Activated effector memory CD4-positive, alpha-beta T cell treated with anti-CD3 and anti-CD28 coated beads, Interleukin-2, amount 50 U/mL, for 16 hours (primary cell): Measurements from ENCODE around the gene VMP1.
"Not testable (repeated sequence)": the region's sequence is repeated elsewhere in the genome, so short reads cannot be mapped to it uniquely, and the experiment has no call there.

Experiments
- DNase-seq: peaks from one replicate; pipeline ENCODE4 v3.0.0-alpha.2; 2020

VMP1 gene

GRCh38 chr17:59756236-59756818 is 48.9 kb downstream of the VMP1 start:
- no peak for DNase-seq

- DNase-seq: no peak
Observed at GRCh38 chr17:59757043-59757442, 49.6 kb downstream of the VMP1 start.

GRCh38 chr17:59757470-59757869 is 50.0 kb downstream of the VMP1 start:
- DNase-seq: no peak

- no peak for DNase-seq
Observed at GRCh38 chr17:59757881-59758385, 50.5 kb downstream of the VMP1 start.

GRCh38 chr17:59758998-59759651 is 51.7 kb downstream of the VMP1 start:
- DNase-seq: not testable (repeated sequence)

- no peak for DNase-seq
Observed at GRCh38 chr17:59760160-59760559, 52.7 kb downstream of the VMP1 start.

GRCh38 chr17:59761385-59762048 is 54.1 kb downstream of the VMP1 start:
- DNase-seq: no peak

GRCh38 chr17:59762049-59762823 is 54.8 kb downstream of the VMP1 start:
- no peak for DNase-seq

GRCh38 chr17:59762824-59763374 is 55.4 kb downstream of the VMP1 start:
- no peak for DNase-seq

- no peak for DNase-seq
Observed at GRCh38 chr17:59763861-59764260, 56.4 kb downstream of the VMP1 start.

- DNase-seq: no peak
Observed at GRCh38 chr17:59764292-59764741, 56.9 kb downstream of the VMP1 start.

- no peak for DNase-seq
Observed at GRCh38 chr17:59765038-59765437, 57.6 kb downstream of the VMP1 start.

- no peak for DNase-seq
Observed at GRCh38 chr17:59766491-59766890, 59.0 kb downstream of the VMP1 start.

- DNase-seq: no peak
Observed at GRCh38 chr17:59767176-59767575, 59.7 kb downstream of the VMP1 start.

GRCh38 chr17:59769887-59770286 is 62.4 kb downstream of the VMP1 start:
- DNase-seq: no peak

- no peak for DNase-seq
Observed at GRCh38 chr17:59771093-59771492, 63.6 kb downstream of the VMP1 start.

- DNase-seq: no peak
Observed at GRCh38 chr17:59775786-59776350, 68.4 kb downstream of the VMP1 start.

GRCh38 chr17:59776577-59776976 is 69.1 kb downstream of the VMP1 start:
- no peak for DNase-seq

- no peak for DNase-seq
Observed at GRCh38 chr17:59777033-59777432, 69.6 kb downstream of the VMP1 start.

GRCh38 chr17:59778996-59779395 is 71.5 kb downstream of the VMP1 start:
- no peak for DNase-seq

GRCh38 chr17:59779521-59779920 is 72.1 kb downstream of the VMP1 start:
- DNase-seq: no peak

GRCh38 chr17:59780548-59780947 is 73.1 kb downstream of the VMP1 start:
- not testable (repeated sequence) for DNase-seq
